Vagina (tissue), 2 donors: ENCODE measurements around the gene RNASE7. TPM values are rescaled to one million over a fixed set of nuclear protein-coding genes. Genes with fewer than 3 reads are reported as not detected.

ENCODE experiments used
- DNase-seq, 2 donors: peaks; one replicate each; pipeline ENCODE4 v3.0.0-alpha.2; 2017; ENCODE audit errors: extremely low spot score in 2 of 2
- H3K27ac ChIP-seq: fragments of 200-600 bp; sonication (generic); one replicate; pipeline ENCODE4 v1.5.1; 2019
- H3K27me3 ChIP-seq: fragments of 200-600 bp; sonication (generic); one replicate; pipeline ENCODE4 v1.5.1; 2019
- H3K36me3 ChIP-seq, 2 donors: fragments of 200-600 bp; sonication (generic); one replicate each; pipeline ENCODE4 v1.5.1; 2017 to 2019
- H3K4me1 ChIP-seq: fragments of 200-600 bp; sonication (generic); one replicate; pipeline ENCODE4 v1.5.1; 2019
- H3K4me3 ChIP-seq, 2 donors: fragments of 200-600 bp; sonication (generic); 1 replicate in 1 of 2; 2 replicates in 1 of 2; pipeline ENCODE4 v1.5.1; 2016 to 2019
- H3K9me3 ChIP-seq: fragments of 200-600 bp; sonication (generic); one replicate; pipeline ENCODE4 v1.5.1; 2019
- POLR2A ChIP-seq, 2 donors: fragments of 450-650 bp; IDR thresholded peaks; one replicate each; pipeline ENCODE4 v1.6.1; 2017; ENCODE audit warnings: antibody characterized with exemption in 2 of 2, mild to moderate bottlenecking in 2 of 2, moderate library complexity in 2 of 2
- POLR2AphosphoS5 ChIP-seq, 2 donors: sonication (generic); formaldehyde crosslinking; IDR thresholded peaks; one replicate each; pipeline ENCODE4 v1.9.0; 2017; ENCODE audit warnings: antibody characterized with exemption in 2 of 2, mild to moderate bottlenecking in 2 of 2, low read depth in 1 of 2; ENCODE audit not compliant: insufficient read depth in 1 of 2
- intact Hi-C: fragments of 100-400 bp; cut with DNase I; formaldehyde crosslinking; loops from one replicate; pipeline ENCODE4 v1.15.1; 2023
- total RNA-seq: library from RNA; depleted of rRNA; stranded (reverse); fragments of >200 nt; gene quantifications from one replicate; pipeline ENCODE4 v1.2.3, GENCODE V29; 2016
- TF ChIP-seq, protein P1 (sequence below), 3 experiments: fragments of 450-650 bp in 2 of 3; fragments of 200-600 bp in 1 of 3; sonication (generic) in 1 of 3; IDR thresholded peaks; one replicate each; pipeline ENCODE4 v1.5.1; 2017 to 2019; ENCODE audit warnings: antibody characterized with exemption in 3 of 3, mild to moderate bottlenecking in 2 of 3, moderate library complexity in 2 of 3

Gene RNASE7
- total RNA-seq, 1 donor from 2014 or later, result 18.2 TPM

DNA sequence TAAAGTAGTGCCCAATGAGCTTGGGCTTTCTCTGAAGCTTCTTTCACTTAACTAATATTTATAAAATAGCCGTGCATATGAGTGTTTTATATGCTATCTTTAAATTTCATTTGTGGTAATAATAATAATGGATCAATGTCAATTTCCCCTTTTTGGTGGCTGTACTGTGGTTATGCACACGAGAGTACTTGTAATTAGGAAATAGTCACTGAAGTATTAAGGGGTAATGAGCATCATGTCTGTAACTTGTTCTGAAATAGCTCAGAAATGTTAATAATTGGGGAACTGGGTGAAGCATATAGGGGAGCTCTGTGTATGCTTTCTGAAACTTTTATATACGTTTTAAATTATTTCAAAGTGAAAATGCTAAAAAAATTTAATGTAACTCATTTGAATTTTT, 8.4 kb downstream of the RNASE7 start:
- Histone ChIP-seq H3K27me3 (no peaks in the 10 kb centered on the region), H3K4me1 (no peaks in the 10 kb centered on the region), H3K4me3 (no peak overlapping the region), H3K36me3 (no peaks in the 10 kb centered on the region), H3K9me3 (no peaks in the 10 kb centered on the region), H3K27ac (no peak overlapping the region)
- no peak for DNase-seq
- TF ChIP-seq POLR2A (IDR thresholded peaks at IDR 0.05), result no peak
- TF ChIP-seq, protein P1, sequence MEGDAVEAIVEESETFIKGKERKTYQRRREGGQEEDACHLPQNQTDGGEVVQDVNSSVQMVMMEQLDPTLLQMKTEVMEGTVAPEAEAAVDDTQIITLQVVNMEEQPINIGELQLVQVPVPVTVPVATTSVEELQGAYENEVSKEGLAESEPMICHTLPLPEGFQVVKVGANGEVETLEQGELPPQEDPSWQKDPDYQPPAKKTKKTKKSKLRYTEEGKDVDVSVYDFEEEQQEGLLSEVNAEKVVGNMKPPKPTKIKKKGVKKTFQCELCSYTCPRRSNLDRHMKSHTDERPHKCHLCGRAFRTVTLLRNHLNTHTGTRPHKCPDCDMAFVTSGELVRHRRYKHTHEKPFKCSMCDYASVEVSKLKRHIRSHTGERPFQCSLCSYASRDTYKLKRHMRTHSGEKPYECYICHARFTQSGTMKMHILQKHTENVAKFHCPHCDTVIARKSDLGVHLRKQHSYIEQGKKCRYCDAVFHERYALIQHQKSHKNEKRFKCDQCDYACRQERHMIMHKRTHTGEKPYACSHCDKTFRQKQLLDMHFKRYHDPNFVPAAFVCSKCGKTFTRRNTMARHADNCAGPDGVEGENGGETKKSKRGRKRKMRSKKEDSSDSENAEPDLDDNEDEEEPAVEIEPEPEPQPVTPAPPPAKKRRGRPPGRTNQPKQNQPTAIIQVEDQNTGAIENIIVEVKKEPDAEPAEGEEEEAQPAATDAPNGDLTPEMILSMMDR (IDR thresholded peaks at IDR 0.05), result no peak
- no peak for TF ChIP-seq POLR2AphosphoS5 (IDR thresholded peaks at IDR 0.05; ENCODE audit: insufficient read depth in 1 of 2, low read depth in 1 of 2)
- intact Hi-C loops, result no loop called here

DNA sequence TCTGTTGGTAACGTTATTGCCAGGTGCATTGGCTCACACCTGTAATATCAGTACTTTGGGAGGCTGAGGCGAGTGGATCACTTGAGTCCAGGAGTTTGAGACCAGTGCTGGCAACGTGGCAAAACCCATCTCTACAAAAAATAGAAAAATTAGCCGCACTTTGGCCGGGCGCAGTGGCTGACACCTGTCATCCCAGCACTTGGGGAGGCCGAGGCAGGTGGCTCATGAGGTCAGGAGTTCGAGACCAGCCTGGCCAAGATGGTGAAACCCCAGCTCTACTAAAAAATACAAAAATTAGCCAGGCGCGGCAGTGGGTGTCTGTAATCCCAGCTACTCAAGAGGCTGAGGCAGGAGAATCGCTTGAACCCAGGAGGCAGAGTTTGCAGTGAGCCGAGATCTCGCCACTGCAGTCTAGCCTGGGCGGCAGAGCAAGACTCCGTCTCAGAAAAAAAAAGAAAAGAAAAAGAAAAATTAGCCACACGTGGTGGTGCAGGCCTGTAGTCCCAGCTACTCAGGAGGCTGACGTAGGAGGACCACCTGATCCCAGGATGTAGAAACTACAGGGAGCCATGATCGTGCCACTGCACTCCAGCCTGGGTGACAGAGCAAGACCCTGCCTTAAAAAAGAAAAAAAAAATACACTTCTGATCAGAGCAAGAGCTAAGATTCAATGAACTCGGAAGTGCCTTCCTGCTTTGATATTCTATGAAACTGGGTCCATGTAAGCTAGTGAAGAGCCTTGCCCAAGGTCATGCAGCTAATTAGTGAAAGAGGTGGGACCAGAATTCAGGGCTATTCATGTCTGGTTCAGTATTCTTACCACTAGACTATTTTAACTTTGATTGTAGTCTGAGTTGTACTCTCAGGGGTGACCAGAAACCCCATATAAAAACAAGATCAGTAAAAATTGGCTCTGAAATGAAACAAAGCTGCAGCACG, 11.3 kb downstream of the RNASE7 start:
- Histone ChIP-seq H3K4me1 (no peaks in the 10 kb centered on the region), H3K36me3 (no peaks in the 10 kb centered on the region), H3K27ac (no peak overlapping the region), H3K4me3 (no peak overlapping the region), H3K9me3 (no peaks in the 10 kb centered on the region), H3K27me3 (no peaks in the 10 kb centered on the region)
- TF ChIP-seq, protein P1 (IDR thresholded peaks at IDR 0.05), result no peak
- TF ChIP-seq POLR2A (IDR thresholded peaks at IDR 0.05) (no peak), POLR2AphosphoS5 (IDR thresholded peaks at IDR 0.05; ENCODE audit: insufficient read depth in 1 of 2, low read depth in 1 of 2) (no peak)
- intact Hi-C loops, result no loop called here
- DNase-seq, result no peak

DNA sequence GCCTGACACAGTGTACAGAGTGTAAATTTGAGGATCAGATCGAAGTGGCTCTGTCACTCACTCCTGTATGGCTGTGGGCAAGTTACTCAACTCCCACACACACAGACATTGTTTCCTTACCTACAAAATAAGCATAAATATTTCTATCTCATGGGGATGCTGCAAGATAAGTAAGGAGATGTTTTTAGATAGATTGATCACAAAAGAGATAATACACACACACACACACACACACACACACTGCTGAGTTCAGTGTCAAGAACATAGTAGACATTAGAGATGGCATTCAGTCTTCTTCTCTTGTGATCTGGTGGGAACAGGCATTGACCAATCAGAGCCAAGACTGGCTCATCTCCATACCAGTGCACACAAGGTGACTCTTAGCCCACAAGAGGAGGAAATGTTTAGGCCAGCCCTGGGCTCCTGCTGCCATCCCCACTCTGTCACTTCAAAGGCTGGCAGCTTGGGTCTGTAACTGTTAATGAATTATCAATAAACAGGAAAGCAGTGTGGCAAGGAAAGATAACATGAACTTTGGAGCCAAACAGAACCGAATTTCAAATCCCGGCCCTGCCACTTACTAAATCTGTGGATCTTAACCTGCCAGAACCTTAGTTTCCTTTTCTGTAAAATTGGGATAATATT, 12.1 kb downstream of the RNASE7 start:
- no peaks in the 10 kb centered on the region for H3K9me3 ChIP-seq
- H3K4me1 ChIP-seq, result no peaks in the 10 kb centered on the region
- H3K27ac ChIP-seq, result no peak overlapping the region
- intact Hi-C loops, result no loop called here
- no peak overlapping the region for H3K4me3 ChIP-seq
- DNase-seq, result no peak
- no peaks in the 10 kb centered on the region for H3K36me3 ChIP-seq
- TF ChIP-seq POLR2AphosphoS5 (IDR thresholded peaks at IDR 0.05; ENCODE audit: insufficient read depth in 1 of 2, low read depth in 1 of 2) (no peak), POLR2A (IDR thresholded peaks at IDR 0.05) (no peak)
- TF ChIP-seq, protein P1 (IDR thresholded peaks at IDR 0.05), result no peak
- no peaks in the 10 kb centered on the region for H3K27me3 ChIP-seq

DNA sequence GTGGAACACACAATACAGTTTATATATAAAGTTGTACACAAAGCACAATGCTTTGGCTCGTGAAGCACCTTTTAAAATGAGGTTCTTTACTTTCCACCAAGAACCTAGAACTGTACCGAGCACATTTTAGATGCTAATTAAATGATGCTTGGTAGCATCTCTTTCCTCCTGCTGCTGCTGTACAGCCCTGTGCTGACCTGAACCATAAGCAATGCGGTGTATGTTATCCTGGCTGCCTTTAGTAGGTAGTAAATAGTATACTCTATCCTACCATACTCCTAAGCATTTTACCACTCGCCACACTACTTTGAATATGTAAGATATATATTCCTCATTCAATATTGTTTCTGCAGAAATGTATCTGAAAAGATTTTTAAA, 12.6 kb downstream of the RNASE7 start:
- H3K36me3 ChIP-seq, result no peaks in the 10 kb centered on the region
- H3K9me3 ChIP-seq, result no peaks in the 10 kb centered on the region
- no peak for DNase-seq
- no peaks in the 10 kb centered on the region for H3K4me1 ChIP-seq
- H3K27me3 ChIP-seq, result no peaks in the 10 kb centered on the region
- TF ChIP-seq POLR2AphosphoS5 (IDR thresholded peaks at IDR 0.05; ENCODE audit: insufficient read depth in 1 of 2, low read depth in 1 of 2) (no peak), POLR2A (IDR thresholded peaks at IDR 0.05) (no peak)
- TF ChIP-seq, protein P1 (IDR thresholded peaks at IDR 0.05), result no peak
- H3K4me3 ChIP-seq, result no peak overlapping the region
- no peak overlapping the region for H3K27ac ChIP-seq
- intact Hi-C loops, result no loop called here
